Gastroesophageal sphincter (tissue), 4 donors: ENCODE measurements around the gene MEFV. TPM values are rescaled to one million over a fixed set of nuclear protein-coding genes. Genes with fewer than 3 reads are reported as not detected.

ENCODE experiments used
- ATAC-seq: fragments of 150-250 bp; one replicate; pipeline ENCODE4 v1.9.1; 2016; ENCODE audit warnings: mild to moderate bottlenecking, moderate library complexity
- H3K27ac ChIP-seq, 4 donors: fragments of 200-600 bp; sonication (generic) in 3 of 4; 1 replicate in 3 of 4; 2 replicates in 1 of 4; pipeline ENCODE4 v1.5.1; 2016 to 2019
- H3K27me3 ChIP-seq: fragments of 200-600 bp; sonication (generic); one replicate; pipeline ENCODE4 v1.5.1; 2019
- H3K36me3 ChIP-seq, 2 donors: fragments of 200-600 bp; sonication (generic); one replicate each; pipeline ENCODE4 v1.5.1; 2019; ENCODE audit warnings: control low read depth in 1 of 2
- H3K4me1 ChIP-seq, 3 donors: fragments of 200-600 bp; sonication (generic); 1 replicate in 2 of 3; 2 replicates in 1 of 3; pipeline ENCODE4 v1.5.1; 2016 to 2019; ENCODE audit warnings: control low read depth in 2 of 3
- H3K4me3 ChIP-seq, 2 donors: fragments of 200-600 bp; sonication (generic); one replicate each; pipeline ENCODE4 v1.5.1; 2019; ENCODE audit warnings: mild to moderate bottlenecking in 1 of 2, moderate library complexity in 1 of 2
- H3K9me3 ChIP-seq, 3 donors: fragments of 200-600 bp; sonication (generic); one replicate each; pipeline ENCODE4 v1.5.1; 2017 to 2019; ENCODE audit warnings: control low read depth in 2 of 3
- CTCF ChIP-seq, 4 experiments: fragments of 200-600 bp in 2 of 4; fragments of 450-650 bp in 2 of 4; sonication (generic) in 1 of 4; IDR thresholded peaks; one replicate each; pipeline ENCODE4 v1.5.1; 2017 to 2019; ENCODE audit warnings: antibody characterized with exemption in 4 of 4, mild to moderate bottlenecking in 2 of 4, moderate library complexity in 2 of 4
- POLR2A ChIP-seq, 2 donors: fragments of 450-650 bp; IDR thresholded peaks; one replicate each; pipeline ENCODE4 v1.6.1; 2017; ENCODE audit warnings: antibody characterized with exemption in 2 of 2, mild to moderate bottlenecking in 2 of 2, moderate library complexity in 1 of 2
- POLR2AphosphoS5 ChIP-seq: sonication (generic); formaldehyde crosslinking; IDR thresholded peaks from one replicate; pipeline ENCODE4 v1.6.1; 2017; ENCODE audit warnings: antibody characterized with exemption
- WGBS, 2 donors: methylation state at CpG; one replicate each; pipeline ENCODE4 v1.1.5; 2018; ENCODE audit warnings: low coverage in 1 of 2; 5-methylcytosine and 5-hydroxymethylcytosine counted together
- total RNA-seq, 4 donors: library from RNA; depleted of rRNA; stranded (reverse); fragments of >200 nt; gene quantifications; one replicate each; pipeline ENCODE4 v1.1.0, GENCODE V29; 2016

The MEFV gene
- total RNA-seq, 4 donors from 2014 or later, result 1.2 to 3.4 (median 1.7) TPM

- Histone ChIP-seq H3K27ac (no peak overlapping the region), H3K27me3 (peaks cover 98% of the 10 kb centered on the region)
- ATAC-seq, result no peak
Measured at GRCh38 chr16:3192476-3193019, 63.9 kb downstream of the MEFV start.

More at GRCh38 chr16:3192476-3193019, 63.9 kb downstream of the MEFV start:
- Histone ChIP-seq H3K4me3 (no peak overlapping the region), H3K4me1 (peaks cover 0 to 34% (median 3%) of the 10 kb centered on the region in 3 donors), H3K36me3 (no peaks in the 10 kb centered on the region), H3K9me3 (peaks cover 0 to 6% (median 0%) of the 10 kb centered on the region in 3 donors)
- no peak for TF ChIP-seq POLR2A (IDR thresholded peaks at IDR 0.05)
- TF ChIP-seq POLR2AphosphoS5, result no peak
- TF ChIP-seq CTCF (IDR thresholded peaks at IDR 0.05), result no peak
- 54 to 64% methylated on average over 12 to 14 of the region's 36 CpGs for WGBS, 2 donors

Other genes starting within 250 kb of the MEFV start
- under 1 TPM in 2 of 4 donors, not detected in 2; 0.32 to 0.39 TPM for gene CLDN9, start 243.7 kb downstream of the MEFV start, total RNA-seq
- gene CLDN6, start 238.4 kb downstream of the MEFV start, total RNA-seq, result not detected
- gene TNFRSF12A, start 236.3 kb downstream of the MEFV start, total RNA-seq, result 100 to 1,000 TPM in 2 of 4 donors, 10 to 100 TPM in 2; 26.0 to 135 (median 72.2) TPM
- gene HCFC1R1, start 232.7 kb downstream of the MEFV start, total RNA-seq, result 10 to 100 TPM; 20.1 to 94.9 (median 40.5) TPM
- 10 to 100 TPM; 17.6 to 28.2 (median 25.0) TPM for gene THOC6, start 232.6 kb downstream of the MEFV start, total RNA-seq
- 1 to 10 TPM in 1 of 4 donors, under 1 TPM in 2, not detected in 1; 0.31 to 3.1 (median 0.31) TPM for gene BICDL2, start 219.7 kb downstream of the MEFV start, total RNA-seq
- gene MMP25, start 210.1 kb downstream of the MEFV start, total RNA-seq, result 1 to 10 TPM in 2 of 4 donors, not detected in 2; 1.6 to 2.6 TPM
- gene IL32, start 191.0 kb downstream of the MEFV start, total RNA-seq, result 10 to 100 TPM in 3 of 4 donors, 1 to 10 TPM in 1; 2.6 to 39.0 (median 21.6) TPM
- gene ZSCAN10, start 157.3 kb downstream of the MEFV start, total RNA-seq, result 1 to 10 TPM in 1 of 4 donors, not detected in 3; 1.7 TPM
- gene ZNF205, start 144.0 kb downstream of the MEFV start, total RNA-seq, result 10 to 100 TPM; 11.6 to 25.8 (median 20.4) TPM
- 10 to 100 TPM in 2 of 4 donors, 1 to 10 TPM in 2; 3.6 to 22.3 (median 12.2) TPM for gene ZNF213, start 121.6 kb downstream of the MEFV start, total RNA-seq
- not detected for gene OR1F1, start 68.4 kb downstream of the MEFV start, total RNA-seq
- gene ZNF200, start 21.5 kb downstream of the MEFV start, total RNA-seq, result 10 to 100 TPM in 2 of 4 donors, 1 to 10 TPM in 2; 5.2 to 11.8 (median 8.0) TPM
- gene ZNF263, start 26.9 kb upstream of the MEFV start, total RNA-seq, result 10 to 100 TPM; 45.5 to 53.6 (median 47.6) TPM
- gene TIGD7, start 48.8 kb upstream of the MEFV start, total RNA-seq, result 1 to 10 TPM; 4.4 to 8.3 (median 6.2) TPM
- gene ZNF75A, start 48.9 kb upstream of the MEFV start, total RNA-seq, result 10 to 100 TPM; 19.0 to 28.8 (median 27.3) TPM
- under 1 TPM in 1 of 4 donors, not detected in 3; 0.31 TPM for gene OR2C1, start 99.3 kb upstream of the MEFV start, total RNA-seq
- gene ZSCAN32, start 144.4 kb upstream of the MEFV start, total RNA-seq, result 10 to 100 TPM; 11.4 to 25.5 (median 14.0) TPM
- 10 to 100 TPM; 12.1 to 22.9 (median 22.3) TPM for gene ZNF174, start 144.6 kb upstream of the MEFV start, total RNA-seq
- 1 to 10 TPM; 1.4 to 2.8 (median 2.2) TPM for gene ZNF597, start 186.9 kb upstream of the MEFV start, total RNA-seq
- 10 to 100 TPM; 18.6 to 35.1 (median 28.5) TPM for gene NAA60, start 187.0 kb upstream of the MEFV start, total RNA-seq
- gene C16orf90, start 238.9 kb upstream of the MEFV start, total RNA-seq, result not detected
- gene CLUAP1, start 244.4 kb upstream of the MEFV start, total RNA-seq, result 10 to 100 TPM; 27.0 to 48.0 (median 30.1) TPM